Neural progenitor cell (in vitro differentiated cells): Measurements from ENCODE around the gene TMEM126A. TPM values are rescaled to one million over a fixed set of nuclear protein-coding genes. Genes with fewer than 3 reads are reported as not detected.
A peak's percentile ranks its signal among the peaks of the same experiment; 100 is the strongest.

ENCODE experiments used
- DNase-seq: peaks from one replicate; pipeline ENCODE4 v3.0.0-alpha.2; 2016; ENCODE audit warnings: low spot score
- H2AFZ ChIP-seq: fragments of 200-600 bp; sonication (generic); replicated peaks from 2 replicates; pipeline ENCODE4 v1.6.1; 2016; ENCODE audit warnings: antibody characterized with exemption
- H3F3A ChIP-seq: fragments of 200-600 bp; sonication (generic); 2 replicates; pipeline ENCODE4 v1.6.1; 2016; ENCODE audit warnings: antibody characterized with exemption, low read depth
- H3K27ac ChIP-seq: fragments of 200-600 bp; sonication (generic); 2 replicates; pipeline ENCODE4 v1.5.1; 2016; ENCODE audit warnings: mild to moderate bottlenecking
- H3K27me3 ChIP-seq: fragments of 200-600 bp; sonication (generic); 2 replicates; pipeline ENCODE4 v1.6.1; 2016; ENCODE audit warnings: mild to moderate bottlenecking, moderate library complexity
- H3K36me3 ChIP-seq: fragments of 200-600 bp; sonication (generic); 2 replicates; pipeline ENCODE4 v1.5.1; 2016
- H3K4me1 ChIP-seq: fragments of 200-600 bp; sonication (generic); 2 replicates; pipeline ENCODE4 v1.6.1; 2016; ENCODE audit warnings: mixed run types
- H3K4me2 ChIP-seq: fragments of 200-600 bp; sonication (generic); 2 replicates; pipeline ENCODE4 v1.6.1; 2016
- H3K4me3 ChIP-seq: fragments of 200-600 bp; sonication (generic); 2 replicates; pipeline ENCODE4 v1.5.1; 2016
- H3K79me2 ChIP-seq: fragments of 200-600 bp; sonication (generic); 2 replicates; pipeline ENCODE4 v1.6.1; 2016; ENCODE audit warnings: low read depth
- H3K9ac ChIP-seq: fragments of 200-600 bp; sonication (generic); 2 replicates; pipeline ENCODE4 v1.6.1; 2016
- H3K9me3 ChIP-seq: fragments of 200-600 bp; sonication (generic); 2 replicates; pipeline ENCODE4 v1.5.1; 2016; ENCODE audit warnings: low read depth
- H4K20me1 ChIP-seq: fragments of 200-600 bp; sonication (generic); 2 replicates; pipeline ENCODE4 v1.6.1; 2016; ENCODE audit warnings: low read depth
- H3K27ac Mint-ChIP-seq: 3 replicates; pipeline ENCODE4 v1.8.0; 2021; ENCODE audit warnings: mixed read lengths
- H3K27me3 Mint-ChIP-seq: 2 replicates; pipeline ENCODE4 v1.8.0; 2022; ENCODE audit warnings: low read depth, mild to moderate bottlenecking, inconsistent platforms, moderate library complexity, mixed read lengths; ENCODE audit not compliant: insufficient read depth
- H3K36me3 Mint-ChIP-seq: 3 replicates; pipeline ENCODE4 v1.8.0; 2021; ENCODE audit warnings: mixed read lengths
- H3K4me1 Mint-ChIP-seq: 3 replicates; pipeline ENCODE4 v1.8.0; 2021; ENCODE audit warnings: mixed read lengths
- H3K4me3 Mint-ChIP-seq: 3 replicates; pipeline ENCODE4 v1.8.0; 2021; ENCODE audit warnings: mild to moderate bottlenecking, moderate library complexity, mixed read lengths
- H3K9me3 Mint-ChIP-seq: 3 replicates; pipeline ENCODE4 v1.8.0; 2020; ENCODE audit warnings: mixed read lengths
- CTCF ChIP-seq: fragments of 200-600 bp; sonication (generic); IDR thresholded peaks from 2 replicates; pipeline ENCODE4 v1.5.1; 2017; ENCODE audit warnings: antibody characterized with exemption, mild to moderate bottlenecking
- EZH2 ChIP-seq: fragments of 200-600 bp; sonication (generic); IDR thresholded peaks from 2 replicates; pipeline ENCODE4 v1.6.1; 2017; ENCODE audit warnings: antibody characterized with exemption, mild to moderate bottlenecking, moderate library complexity
- EZH2phosphoT487 ChIP-seq: fragments of 200-600 bp; sonication (generic); IDR thresholded peaks from 2 replicates; pipeline ENCODE4 v1.6.1; 2017; ENCODE audit warnings: antibody characterized with exemption
- total RNA-seq: library from RNA; depleted of rRNA; stranded (reverse); fragments of >200 nt; gene quantifications from 2 replicates; pipeline ENCODE4 v1.2.3, GENCODE V29; 2015; ENCODE audit warnings: low replicate concordance

TMEM126A gene
- total RNA-seq, 1 donor from 2014 or later = 47.9 TPM

GRCh38 chr11:85658180-85658579, 10.4 kb downstream of the TMEM126A start:
- no peaks in the 10 kb centered on the region for H3K27me3 ChIP-seq
- H2AFZ ChIP-seq = no peak overlapping the region
- H4K20me1 ChIP-seq = peaks cover 85% of the 10 kb centered on the region
- peaks cover 80% of the 10 kb centered on the region for H3K79me2 ChIP-seq
- Mint-ChIP-seq H3K36me3 (peaks cover 22% of the 10 kb centered on the region), H3K27ac (no peak overlapping the region), H3K4me1 (peaks cover 32% of the 10 kb centered on the region), H3K9me3 (no peaks in the 10 kb centered on the region), H3K4me3 (no peak overlapping the region), H3K27me3 (no peaks in the 10 kb centered on the region)
- H3K27ac ChIP-seq = no peak overlapping the region
- no peak overlapping the region for H3K4me2 ChIP-seq
- peaks cover 44% of the 10 kb centered on the region for H3F3A ChIP-seq
- H3K4me1 ChIP-seq = peaks cover 27% of the 10 kb centered on the region
- H3K4me3 ChIP-seq = no peak overlapping the region
- H3K9ac ChIP-seq = no peak overlapping the region
- H3K36me3 ChIP-seq = peaks cover 64% of the 10 kb centered on the region
- no peak for DNase-seq
- TF ChIP-seq EZH2phosphoT487 (no peak), CTCF (no peak), EZH2 (no peak)
- H3K9me3 ChIP-seq = no peaks in the 10 kb centered on the region

DNA sequence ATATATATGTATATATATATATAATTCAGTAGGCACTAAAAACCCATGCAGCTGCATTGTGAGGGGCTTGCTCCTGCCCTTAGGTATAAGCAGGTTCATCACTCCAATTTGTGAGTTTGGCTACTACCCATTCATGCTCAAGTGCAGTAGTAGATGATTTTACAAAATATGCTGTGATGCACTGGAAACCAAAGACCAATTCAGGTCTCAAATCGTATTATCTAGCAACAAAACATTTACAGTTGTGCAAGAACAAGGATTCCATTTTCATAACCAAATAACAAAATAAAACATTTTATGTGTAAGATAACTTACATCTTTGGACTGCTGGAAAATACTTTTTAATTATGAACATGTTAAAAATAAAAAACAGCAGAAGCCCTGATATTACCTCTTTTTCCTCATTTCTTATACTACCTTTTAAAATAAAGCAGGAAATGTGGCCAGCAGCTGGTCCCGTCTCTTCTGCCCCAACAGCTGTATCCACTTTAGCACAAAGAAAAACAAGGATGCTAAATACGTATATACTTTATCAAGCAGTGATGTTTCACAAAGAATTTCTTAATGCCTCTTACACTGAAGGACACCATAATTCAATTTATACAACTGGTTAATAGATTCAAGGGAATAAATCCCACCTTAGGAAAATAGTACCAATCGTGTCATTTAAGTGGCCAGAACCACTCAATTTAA, 14.4 kb downstream of the TMEM126A start:
- Mint-ChIP-seq H3K27ac (no peak overlapping the region), H3K9me3 (no peaks in the 10 kb centered on the region), H3K4me3 (peak overlapping the region; percentile 100), H3K36me3 (peaks cover 28% of the 10 kb centered on the region), H3K27me3 (peaks cover 3% of the 10 kb centered on the region), H3K4me1 (peaks cover 46% of the 10 kb centered on the region)
- peaks cover 74% of the 10 kb centered on the region for H4K20me1 ChIP-seq
- H3K4me1 ChIP-seq = peaks cover 34% of the 10 kb centered on the region
- H2AFZ ChIP-seq = no peak overlapping the region
- peak overlapping the region; percentile 99 for H3K9ac ChIP-seq
- H3K27ac ChIP-seq = no peak overlapping the region
- H3K9me3 ChIP-seq = no peaks in the 10 kb centered on the region
- peak overlapping the region; percentile 97 for H3K4me3 ChIP-seq
- H3K4me2 ChIP-seq = peak overlapping the region; percentile 90
- peaks cover 41% of the 10 kb centered on the region for H3F3A ChIP-seq
- no peak for DNase-seq
- peaks cover 45% of the 10 kb centered on the region for H3K36me3 ChIP-seq
- no peaks in the 10 kb centered on the region for H3K27me3 ChIP-seq
- TF ChIP-seq CTCF (no peak), EZH2 (no peak), EZH2phosphoT487 (no peak)
- H3K79me2 ChIP-seq = peaks cover 81% of the 10 kb centered on the region

GRCh38 chr11:85663080-85663752, 15.4 kb downstream of the TMEM126A start:
- H3K36me3 Mint-ChIP-seq = peaks cover 28% of the 10 kb centered on the region
- Histone ChIP-seq H3K36me3 (peaks cover 34% of the 10 kb centered on the region), H3F3A (peaks cover 30% of the 10 kb centered on the region), H3K4me2 (peak overlapping the region; percentile 90), H4K20me1 (peaks cover 63% of the 10 kb centered on the region), H2AFZ (no peak overlapping the region), H3K79me2 (peaks cover 70% of the 10 kb centered on the region), H3K4me3 (peak overlapping the region; percentile 97), H3K9ac (peak overlapping the region; percentile 99), H3K27ac (no peak overlapping the region), H3K4me1 (peaks cover 34% of the 10 kb centered on the region), H3K9me3 (no peaks in the 10 kb centered on the region), H3K27me3 (no peaks in the 10 kb centered on the region)
- DNase-seq = no peak
- H3K4me3 Mint-ChIP-seq = peak overlapping the region; percentile 100
- peaks cover 3% of the 10 kb centered on the region for H3K27me3 Mint-ChIP-seq
- TF ChIP-seq EZH2 = no peak
- no peak for TF ChIP-seq EZH2phosphoT487
- no peak for TF ChIP-seq CTCF
- H3K4me1 Mint-ChIP-seq = peaks cover 46% of the 10 kb centered on the region
- peak overlapping the region; percentile 97 for H3K27ac Mint-ChIP-seq
- H3K9me3 Mint-ChIP-seq = no peaks in the 10 kb centered on the region
